Activated naive CD4-positive, alpha-beta T cell treated with anti-CD3 and anti-CD28 coated beads, Interleukin-2, amount 50 U/mL, for 16 hours (primary cell): ENCODE data around the gene ATP1A3.
"Not testable (repeated sequence)": the region's sequence is repeated elsewhere in the genome, so short reads cannot be mapped to it uniquely, and the experiment has no call there.

Experiments used
- DNase-seq: peaks from one replicate; pipeline ENCODE4 v3.0.0-alpha.2; 2020

Gene ATP1A3

GRCh38 chr19:42010245-42011126 is 16.5 kb upstream of the ATP1A3 start:
- no peak for DNase-seq

GRCh38 chr19:42006569-42006968 is 12.5 kb upstream of the ATP1A3 start:
- no peak for DNase-seq

- DNase-seq, result no peak
Measured at GRCh38 chr19:42005504-42005903, 11.5 kb upstream of the ATP1A3 start.

GRCh38 chr19:42003506-42004294 is 9.7 kb upstream of the ATP1A3 start:
- DNase-seq, result no peak

- no peak for DNase-seq
Measured at GRCh38 chr19:41999878-42000208, 5.8 kb upstream of the ATP1A3 start.

GRCh38 chr19:41999071-41999877 is 5.2 kb upstream of the ATP1A3 start:
- DNase-seq, result peak; percentile 25

GRCh38 chr19:41998246-41999020 is 4.4 kb upstream of the ATP1A3 start:
- DNase-seq, result peak; percentile 32

GRCh38 chr19:41997851-41998229 is 3.8 kb upstream of the ATP1A3 start:
- no peak for DNase-seq

- DNase-seq, result peak; percentile 34
Measured at GRCh38 chr19:41997121-41997850, 3.3 kb upstream of the ATP1A3 start.

GRCh38 chr19:41995959-41996797 is 2.1 kb upstream of the ATP1A3 start:
- no peak for DNase-seq

GRCh38 chr19:41994994-41995958 is 1.2 kb upstream of the ATP1A3 start:
- DNase-seq, result no peak

- DNase-seq, result peak; percentile 30
Measured at GRCh38 chr19:41994521-41994971, 516 bp upstream of the ATP1A3 start.

- not testable (repeated sequence) for DNase-seq
Measured at GRCh38 chr19:41991925-41992569, 2.0 kb downstream of the ATP1A3 start.

- DNase-seq, result no peak
Measured at GRCh38 chr19:41991025-41991424, 3.0 kb downstream of the ATP1A3 start.

- DNase-seq, result no peak
Measured at GRCh38 chr19:41990615-41991014, 3.4 kb downstream of the ATP1A3 start.

- no peak for DNase-seq
Measured at GRCh38 chr19:41990028-41990427, 4.0 kb downstream of the ATP1A3 start.

GRCh38 chr19:41988947-41989346 is 5.1 kb downstream of the ATP1A3 start:
- no peak for DNase-seq

GRCh38 chr19:41987141-41987860 is 6.7 kb downstream of the ATP1A3 start:
- DNase-seq, result no peak
